HL-60/S4 treated with phorbol 12-myristate 13-acetate at 8.2 ng/mL for 4 days and 3 days (cell line): Measurements from ENCODE around the gene ACSF3.
"Not testable (repeated sequence)": the region's sequence is repeated elsewhere in the genome, so short reads cannot be mapped to it uniquely, and the experiment has no call there.

Experiments
- in situ Hi-C: fragments of 300-500 bp; cut with MboI; formaldehyde crosslinking; loops from 2 replicates; pipeline ENCODE4 v1.15.0; 2022; ENCODE audit warnings: low sequenced_read_pairs

Gene ACSF3

DNA sequence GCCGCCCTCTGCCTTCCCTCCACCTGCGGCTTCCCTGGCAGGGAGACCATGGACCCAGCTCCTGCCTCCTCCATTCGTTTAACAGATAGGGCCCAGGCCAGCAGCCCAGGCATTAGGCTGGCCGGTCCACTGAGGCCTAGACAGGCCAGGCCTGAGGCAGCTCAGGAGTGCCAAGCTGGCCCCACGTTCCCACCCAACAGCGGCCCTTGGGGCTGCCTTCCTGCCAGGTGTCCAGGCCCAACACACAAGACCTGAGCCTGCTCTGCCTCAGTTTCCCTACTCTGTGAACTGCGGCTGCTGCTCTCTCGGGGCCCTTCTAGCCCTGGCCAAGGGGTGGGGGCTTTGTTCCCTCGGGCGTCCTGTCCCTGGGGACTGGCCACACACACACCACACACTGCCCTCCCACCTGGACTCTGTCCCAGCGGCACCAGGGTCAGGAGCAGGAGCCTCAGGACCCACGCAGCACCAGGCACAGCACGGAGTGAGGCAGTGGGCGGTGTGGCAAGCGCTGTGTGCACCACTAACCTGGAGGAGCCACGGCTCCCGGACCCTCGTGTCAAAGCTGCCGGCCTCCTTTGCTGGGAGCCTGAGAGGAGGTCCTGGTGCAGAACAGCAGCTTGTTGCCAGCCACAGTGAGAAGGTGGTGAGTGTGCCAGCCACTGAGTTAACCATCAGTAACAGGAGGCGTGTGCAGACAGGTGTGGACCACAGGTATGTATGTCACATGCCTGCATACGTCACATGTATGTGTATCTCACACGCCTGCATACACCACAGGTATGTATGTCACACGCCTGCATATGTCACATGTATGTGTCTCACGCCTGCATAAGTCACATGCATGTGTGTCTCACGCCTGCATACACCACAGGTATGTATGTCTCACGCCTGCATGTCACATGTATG, 63.3 kb downstream of the ACSF3 start:
- in situ Hi-C loops = no loop called here

DNA sequence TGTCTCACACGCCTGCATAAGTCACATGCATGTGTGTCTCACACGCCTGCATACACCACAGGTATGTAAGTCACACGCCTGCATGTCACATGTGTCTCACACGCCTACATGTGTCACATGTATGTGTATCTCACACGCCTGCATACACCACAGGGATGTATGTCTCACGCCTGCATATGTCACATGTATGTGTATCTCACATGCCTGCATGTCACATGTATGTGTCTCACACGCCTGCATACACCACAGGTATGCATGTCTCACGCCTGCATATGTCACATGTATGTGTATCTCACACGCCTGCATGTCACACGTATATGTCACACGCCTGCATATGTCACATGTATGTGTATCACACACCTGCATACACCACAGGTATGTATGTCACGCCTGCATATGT, 64.1 kb downstream of the ACSF3 start:
- in situ Hi-C loops = no loop called here

DNA sequence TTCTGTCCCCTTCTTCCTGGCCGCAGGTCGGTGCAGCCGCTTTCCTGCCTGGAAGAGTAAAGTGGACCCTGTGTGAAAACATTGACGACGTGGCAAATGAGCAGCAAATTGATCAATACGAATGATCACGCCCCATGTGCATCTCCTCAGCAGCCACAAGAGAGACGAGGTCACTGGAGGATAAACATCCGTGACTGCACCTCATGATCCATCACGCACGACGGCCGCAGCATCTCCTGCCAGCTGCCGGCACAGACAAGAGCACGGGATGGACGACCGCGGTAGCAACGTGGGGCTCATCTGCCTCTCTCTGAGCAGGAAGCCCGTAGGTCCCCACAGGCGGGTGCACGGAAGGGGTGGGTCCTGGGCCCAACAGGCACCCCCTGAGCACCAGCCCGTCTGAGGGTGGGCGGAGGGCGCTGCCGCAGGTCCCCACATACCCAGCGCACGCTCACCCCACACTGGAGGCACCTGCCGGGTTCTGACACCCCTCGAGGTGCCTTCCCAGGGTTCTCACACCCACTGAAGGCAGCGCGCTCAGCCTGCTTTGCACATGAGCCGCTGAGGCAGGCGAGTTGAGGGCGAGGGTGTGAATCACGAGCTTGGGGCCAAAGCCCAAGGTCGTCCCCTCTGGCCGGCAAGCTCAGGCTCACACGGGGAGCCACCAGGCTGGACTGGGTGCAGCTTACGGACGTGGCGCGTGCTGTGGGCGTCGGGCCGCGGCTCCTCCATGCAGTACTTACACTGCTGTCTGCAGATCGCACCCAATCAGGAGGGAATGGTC, 65.6 kb downstream of the ACSF3 start:
- in situ Hi-C loops = no loop called here

DNA sequence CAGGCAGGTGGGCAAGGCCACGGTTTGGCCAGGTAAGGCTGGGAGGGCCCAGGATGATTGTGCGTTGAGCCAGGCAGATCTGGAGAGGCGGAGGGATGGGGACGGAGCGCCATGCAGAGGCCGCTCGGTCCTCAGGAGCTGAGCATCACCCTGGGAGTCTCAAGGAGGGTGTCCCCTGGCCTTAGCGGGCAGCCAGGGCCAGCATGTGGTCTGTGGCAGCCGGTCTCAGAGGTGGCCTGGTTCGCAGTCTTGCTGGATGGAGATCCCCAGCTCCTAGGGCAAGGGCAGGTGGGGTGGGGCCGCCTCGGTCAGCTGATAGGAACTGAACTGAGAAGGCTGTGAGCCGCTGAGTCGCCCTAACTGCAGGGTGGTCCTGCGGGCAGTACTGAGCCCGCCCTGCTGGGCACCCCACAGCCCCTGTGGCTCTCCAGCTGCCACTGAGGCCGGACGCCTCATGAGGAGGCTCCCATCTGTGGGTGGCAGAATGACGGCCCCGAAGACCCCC, 66.2 kb downstream of the ACSF3 start:
- in situ Hi-C loops = no loop called here

DNA sequence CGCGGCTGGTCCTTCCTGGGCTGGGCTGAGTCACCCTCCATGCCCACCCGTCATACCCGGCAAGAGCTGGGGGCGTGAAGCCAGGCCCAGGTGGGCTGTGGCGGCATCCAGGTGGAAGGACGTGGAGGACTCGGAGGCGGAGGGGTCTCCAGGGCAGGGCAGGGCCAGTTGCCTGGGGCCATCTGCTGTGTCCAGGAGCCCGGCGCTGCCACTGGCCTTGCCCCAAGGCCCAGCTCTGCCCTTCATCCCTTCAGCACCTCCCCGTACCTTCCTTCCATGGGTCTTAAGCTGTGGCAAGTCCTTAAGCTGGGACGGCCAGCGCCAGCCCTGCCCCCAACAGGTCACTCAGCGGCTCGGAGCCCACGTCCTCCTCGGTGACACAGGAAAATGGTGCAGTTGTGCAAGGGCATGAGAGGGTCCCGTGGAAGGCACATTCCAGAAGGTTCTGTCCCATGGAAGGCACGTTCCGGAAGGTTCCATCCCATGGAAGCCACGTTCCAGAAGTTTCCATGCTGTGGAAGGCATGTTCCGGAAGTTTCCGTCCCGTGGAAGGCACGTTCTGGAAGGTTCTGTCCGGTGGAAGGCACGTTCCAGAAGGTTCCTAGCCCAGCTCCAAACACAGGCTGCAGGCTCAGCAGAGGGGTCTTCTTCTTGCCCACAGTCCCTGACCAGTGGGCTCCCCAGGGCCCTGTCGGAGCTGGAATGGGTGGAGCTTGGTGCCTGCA, 67.5 kb downstream of the ACSF3 start:
- in situ Hi-C loops = no loop called here

DNA sequence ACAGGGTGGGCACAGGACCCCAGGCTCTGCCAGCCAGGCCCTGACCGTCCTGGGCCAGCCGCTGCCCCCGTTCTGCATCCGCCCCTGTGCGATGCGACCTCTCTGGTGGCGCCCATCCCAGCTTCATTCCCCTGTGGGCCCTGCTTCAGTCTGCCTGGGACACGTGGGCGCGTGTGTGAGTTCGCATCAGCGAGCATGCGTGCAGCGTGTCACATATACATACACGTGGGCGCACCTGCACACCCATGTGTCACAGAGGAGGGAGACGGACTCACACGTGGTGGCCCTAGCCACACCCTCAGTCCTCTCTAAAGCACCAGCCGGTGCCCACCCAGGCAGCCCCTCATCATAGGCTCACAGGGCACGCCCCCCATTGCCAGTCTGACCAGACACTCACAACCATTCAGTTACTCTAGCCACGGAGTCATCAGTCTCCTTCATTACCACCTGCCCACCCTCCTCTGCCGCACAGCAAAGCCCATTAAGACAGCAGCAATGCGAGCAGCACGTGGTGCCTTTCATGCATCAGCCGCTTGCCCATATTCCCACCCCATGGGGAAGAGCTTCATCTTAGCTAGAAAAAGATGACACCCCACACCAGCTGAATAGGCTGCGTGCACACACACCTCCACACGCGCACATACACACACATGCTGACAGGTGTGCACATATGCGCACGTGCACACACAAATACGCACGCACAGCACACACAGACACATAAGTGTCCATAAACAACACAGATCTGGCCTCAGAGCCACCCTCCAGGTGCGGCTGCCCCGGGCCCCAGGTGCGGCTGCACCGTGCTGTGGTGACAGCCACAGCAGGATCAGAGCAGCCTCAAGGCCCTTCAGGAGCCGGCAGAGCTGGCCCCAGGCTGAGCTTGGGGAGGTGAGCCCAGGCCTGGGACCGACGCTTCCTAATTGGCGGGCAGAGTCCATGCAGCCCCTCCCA, 68.4 kb downstream of the ACSF3 start:
- in situ Hi-C loops = no loop called here

DNA sequence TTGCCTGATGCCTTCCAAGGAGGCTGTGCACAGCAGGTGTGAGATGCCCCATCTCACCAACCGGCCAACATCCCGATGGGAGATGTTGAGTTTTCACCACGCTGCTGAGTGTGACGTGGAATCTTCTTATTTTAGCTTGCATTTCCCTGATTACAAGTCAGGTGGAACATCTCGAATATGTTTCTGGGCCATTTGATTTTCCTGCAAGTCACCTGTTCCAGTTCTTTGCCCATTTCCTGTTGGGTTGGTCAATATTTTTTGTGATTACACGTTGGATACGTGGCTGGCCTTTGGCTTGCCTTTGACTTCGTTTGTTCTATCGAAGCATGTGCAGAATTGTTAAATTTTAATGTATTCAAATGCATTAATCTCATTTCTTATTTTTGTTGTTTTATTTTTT, 69.6 kb downstream of the ACSF3 start:
- in situ Hi-C loops = no loop called here

DNA sequence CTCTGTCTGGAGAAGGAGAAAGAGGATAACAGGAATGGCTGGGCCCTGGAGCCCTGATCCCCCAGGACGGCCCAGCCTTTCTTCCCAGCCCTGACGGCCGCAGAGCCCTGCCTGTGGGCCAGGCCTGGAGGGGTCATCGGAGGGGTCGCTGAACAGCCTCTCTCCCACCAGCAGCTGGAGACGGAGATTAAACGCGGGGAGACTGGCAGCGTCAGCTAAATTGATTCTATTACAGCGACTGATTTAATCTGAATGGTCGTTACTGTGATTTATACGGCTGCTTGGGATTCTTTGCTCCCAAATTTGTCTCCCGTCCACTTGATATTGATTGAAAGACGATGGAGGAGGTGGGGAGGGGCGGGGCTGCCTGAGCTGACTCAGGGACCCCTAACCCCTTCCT, 70.8 kb downstream of the ACSF3 start:
- in situ Hi-C loops = no loop called here

DNA sequence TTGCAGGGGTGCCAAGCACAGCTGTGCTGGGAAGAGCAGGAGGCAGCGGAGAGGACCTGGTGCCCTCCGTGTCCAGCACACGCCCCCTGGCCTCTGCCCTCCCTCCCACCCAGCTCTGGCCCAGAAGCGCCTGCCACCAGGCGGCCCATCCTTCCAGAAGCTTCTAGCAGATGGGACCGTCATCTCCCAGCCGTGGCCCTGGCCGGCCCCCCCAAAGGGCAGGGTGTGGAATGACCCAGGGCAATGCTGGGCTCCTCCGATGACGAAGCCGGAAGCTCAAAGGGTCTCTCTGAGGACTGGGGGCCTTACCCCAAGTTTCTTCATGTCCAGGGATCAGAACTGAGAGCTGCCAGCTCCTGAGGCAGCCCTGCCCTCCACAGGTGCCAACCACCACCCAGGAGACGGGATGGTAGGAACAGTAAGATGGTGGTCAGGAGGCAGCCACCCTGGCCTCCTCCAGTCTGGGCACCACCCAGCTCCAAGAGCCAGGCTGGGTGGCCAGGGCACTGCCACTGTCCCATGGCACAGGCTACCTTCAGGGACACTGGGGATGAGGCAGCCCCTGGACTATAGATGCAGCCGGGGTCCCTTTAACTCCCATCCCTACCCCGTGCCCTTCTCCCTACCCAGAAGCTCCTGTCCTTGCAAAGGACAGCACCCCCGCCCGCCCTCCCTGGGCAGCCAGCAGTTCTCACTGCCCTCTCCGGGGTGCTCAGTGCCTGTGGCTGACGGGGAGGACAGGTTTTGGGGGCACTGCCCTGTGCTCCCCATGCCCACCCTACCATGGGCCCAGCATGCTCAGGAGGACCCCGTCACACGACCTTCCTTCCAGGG, 71.4 kb downstream of the ACSF3 start:
- in situ Hi-C loops = no loop called here

DNA sequence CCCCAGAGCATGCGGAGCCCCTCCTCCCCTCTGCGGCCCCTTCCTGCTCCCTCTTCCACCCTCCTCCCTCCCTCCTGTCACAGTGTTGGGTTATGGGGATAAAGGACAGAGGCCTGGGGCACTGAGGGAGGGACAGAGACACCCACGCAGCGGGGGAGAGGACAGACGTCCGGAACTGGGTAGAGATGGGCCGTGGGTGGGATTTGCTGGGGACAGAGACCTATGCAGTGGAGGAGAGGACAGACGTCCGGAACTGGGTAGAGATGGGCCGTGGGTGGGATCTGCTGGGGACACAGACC, 72.0 kb downstream of the ACSF3 start:
- in situ Hi-C loops = not testable (repeated sequence)

DNA sequence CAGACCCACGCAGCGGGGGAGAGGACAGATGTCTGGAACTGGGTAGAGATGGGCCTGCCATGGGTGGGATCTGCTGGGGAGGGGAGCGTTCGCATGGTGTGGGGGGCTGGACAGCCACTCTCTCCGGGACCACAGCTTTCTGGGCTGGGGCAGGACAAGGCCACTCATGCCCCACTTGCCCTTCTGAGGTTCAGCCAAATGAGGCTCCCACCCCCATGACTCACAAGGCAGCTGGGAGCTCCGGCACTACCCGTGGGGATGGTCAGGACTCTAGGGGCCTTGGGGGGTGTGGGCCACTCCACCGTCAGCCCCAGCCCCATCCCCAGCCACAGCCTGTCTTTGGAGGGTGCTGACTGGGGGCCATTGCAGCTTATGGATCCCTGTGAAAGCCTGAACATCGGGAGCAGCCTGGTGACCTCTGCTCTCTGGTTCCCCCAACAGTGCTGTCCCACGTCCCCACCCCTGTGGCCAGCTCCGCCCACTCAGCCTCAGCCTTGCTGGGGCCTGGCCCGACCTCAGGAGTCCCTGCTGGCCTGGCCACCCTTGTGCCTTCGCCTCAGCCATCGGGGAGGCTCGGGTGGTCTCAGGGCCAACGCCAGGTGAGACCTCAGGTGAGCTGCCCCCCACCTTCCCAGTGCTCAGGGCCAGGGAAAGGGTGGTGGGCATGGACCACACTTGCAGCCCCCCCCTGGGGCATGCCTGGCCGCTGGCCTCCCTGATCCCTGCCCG, 73.2 kb downstream of the ACSF3 start:
- in situ Hi-C loops = no loop called here

DNA sequence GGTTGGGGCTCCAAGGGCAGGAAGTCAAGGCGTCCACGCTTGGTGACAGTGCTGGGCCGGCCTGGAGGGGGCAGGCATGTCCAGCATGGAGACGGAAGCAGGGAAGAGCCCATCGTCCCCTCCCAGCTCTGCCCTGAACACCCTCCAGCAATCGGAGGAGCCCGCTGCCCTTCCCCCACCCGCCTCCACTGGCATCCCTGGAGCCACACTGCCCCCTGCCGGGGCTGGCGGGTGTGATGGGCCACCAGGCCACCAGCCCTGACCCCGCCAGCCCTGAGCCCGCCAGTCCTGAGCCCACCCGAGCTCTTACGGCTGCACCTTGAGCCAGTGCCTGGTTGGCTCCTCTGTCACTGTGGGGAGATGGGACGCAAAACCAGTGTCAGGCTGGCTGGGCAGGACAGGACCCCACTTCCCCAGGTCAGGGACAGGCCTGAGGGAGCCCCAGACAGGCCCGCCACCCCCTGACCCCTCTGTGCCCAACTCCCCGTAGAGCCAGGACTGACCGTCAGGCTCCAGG, 73.8 kb downstream of the ACSF3 start:
- in situ Hi-C loops = no loop called here

DNA sequence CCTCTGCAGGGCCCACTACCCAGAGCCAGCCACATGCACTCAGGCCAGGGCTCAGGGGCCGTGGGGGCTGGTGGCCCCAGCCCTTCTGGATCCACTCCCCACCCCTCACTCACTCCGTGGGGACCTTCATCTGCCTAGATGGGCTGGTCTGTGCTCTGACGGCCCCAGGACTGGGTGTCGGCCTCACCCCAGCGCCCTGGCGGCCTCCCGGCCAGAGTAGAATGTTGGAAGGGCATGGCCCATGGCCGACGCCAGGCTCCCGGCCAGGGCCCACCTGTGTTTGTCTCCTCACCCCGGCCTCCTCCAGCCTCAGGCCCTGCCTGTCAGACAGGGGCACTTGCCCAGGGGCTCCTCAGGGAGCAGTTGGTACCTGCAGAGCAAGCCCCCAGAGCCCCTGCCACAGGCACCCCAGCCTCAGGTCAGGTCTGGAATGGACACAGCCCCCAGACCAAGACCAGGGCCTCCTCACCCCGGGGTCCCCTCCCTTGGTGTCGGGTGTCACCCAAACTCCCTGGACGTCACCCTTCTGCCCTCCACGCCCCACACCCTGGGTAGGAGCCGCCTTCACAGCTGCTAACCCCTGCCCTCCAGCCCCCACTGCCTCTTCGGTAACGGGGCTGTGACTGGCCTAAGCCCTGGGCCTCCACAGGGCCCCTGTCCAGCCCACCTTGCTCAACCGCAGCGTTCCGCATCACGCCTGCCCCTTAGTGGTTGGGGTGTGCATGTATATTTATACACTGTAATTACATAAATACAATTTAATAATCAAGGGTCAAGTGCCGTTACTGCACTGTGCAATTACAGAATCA, 74.9 kb downstream of the ACSF3 start:
- in situ Hi-C loops = no loop called here

DNA sequence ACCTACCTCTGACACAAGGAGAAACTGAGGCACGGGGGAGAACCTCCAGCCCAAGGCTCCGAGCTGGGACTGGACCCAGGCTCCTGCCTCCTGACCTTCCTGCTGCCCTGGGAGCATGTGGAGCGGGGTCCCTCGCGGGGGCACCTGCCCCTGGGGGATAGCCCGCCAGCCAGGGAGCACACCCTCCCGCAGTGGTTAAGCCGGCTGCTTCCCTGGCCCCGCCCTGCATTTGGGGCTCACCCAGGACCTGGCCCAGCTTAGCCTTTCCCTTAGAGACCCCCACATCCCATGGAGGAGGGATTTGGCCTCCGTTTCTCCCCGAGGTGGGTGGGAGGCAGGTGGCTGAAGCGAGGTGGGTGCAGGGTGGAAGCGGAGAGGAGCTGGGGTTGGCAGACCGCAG, 76.1 kb downstream of the ACSF3 start:
- in situ Hi-C loops = no loop called here

DNA sequence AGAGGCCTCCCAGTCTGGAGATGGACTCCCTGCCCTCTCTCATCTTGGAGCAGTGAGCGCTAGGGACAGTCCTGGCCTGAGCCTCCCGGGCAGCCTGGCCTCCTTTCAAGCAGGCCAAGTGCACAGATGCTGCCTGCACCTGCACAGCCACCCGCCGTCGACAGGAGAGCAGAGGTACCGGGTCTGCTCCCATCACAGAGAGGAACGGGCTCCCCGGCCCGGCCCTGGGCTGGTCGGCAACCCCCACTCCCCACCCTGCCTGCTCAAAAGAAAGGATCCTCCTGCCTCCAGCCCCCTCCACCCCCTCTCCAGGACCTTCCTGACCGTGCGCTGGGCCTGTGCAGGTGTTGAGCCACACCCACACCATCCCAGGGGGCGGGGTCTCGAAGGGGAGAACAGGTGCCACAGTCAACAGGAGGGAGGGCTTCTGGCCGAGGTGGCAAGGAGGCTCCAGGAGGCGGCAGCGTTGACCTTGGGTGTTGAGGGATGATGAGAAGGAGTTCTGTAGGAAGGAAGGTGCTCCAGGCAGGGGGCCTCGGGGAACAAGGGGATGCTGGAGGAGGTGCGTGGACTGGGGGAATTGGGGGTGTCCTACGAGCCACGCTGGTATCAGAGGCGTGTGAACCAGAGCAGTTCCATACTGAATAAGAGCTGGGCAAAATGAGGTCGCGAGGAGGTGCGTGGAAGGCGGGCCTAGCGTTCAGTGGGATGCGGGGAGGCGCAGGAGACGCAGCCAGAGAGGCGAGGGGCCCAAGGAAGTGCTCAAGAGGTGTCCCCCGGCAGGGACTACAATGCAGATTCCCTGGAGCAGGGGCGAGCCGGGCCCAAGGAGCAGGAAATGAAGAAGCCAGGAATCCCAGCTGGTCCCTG, 76.9 kb downstream of the ACSF3 start:
- in situ Hi-C loops = no loop called here

DNA sequence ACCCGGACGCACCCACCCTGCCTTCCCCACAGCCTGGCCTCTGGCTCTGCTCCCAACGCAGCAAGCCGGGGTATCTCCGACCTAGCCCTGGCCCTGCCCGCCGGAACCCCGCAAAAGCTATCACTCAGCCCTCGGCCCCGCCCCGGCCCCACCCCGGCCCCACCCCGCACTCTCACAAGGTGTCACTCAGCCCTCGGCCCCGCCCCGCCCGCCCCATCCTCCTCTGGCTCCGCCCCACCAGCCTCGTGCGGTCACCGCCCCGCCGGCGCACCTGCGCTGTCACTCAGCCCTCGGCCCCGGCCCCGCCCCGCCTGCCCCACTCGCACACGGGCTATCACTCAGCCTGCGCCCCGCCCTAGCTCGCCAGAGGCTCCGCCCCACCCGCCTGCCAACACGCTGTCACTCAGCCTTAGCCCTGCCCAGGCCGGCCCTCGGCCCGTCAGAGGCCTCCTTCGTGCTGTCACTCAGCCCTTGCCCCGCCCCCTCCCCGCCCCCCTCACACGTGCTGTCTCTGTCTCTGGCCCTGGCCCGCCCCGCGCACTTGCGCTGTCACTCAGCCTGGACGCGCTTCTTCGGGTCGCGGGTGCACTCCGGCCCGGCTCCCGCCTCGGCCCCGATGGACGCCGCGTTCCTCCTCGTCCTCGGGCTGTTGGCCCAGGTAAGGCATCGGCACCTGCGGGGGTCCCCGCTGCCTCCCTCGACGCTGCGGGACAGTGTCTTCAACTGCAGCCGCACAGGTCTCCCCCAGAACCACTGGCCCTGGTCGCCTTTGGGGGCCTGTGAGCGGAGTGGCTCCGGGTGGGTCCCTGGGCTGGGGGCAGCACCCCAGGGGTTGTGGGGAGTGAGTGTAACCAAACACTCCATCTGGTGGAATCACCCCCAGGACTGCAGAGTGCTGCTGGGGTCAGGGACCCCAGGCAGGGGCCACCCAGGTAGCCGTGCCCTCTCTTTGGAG, 77.8 kb downstream of the ACSF3 start, which contains the start of gene CDH15:
Gene CDH15, plus strand, starts transcription at position 533 of the 955 bp plus-strand sequence. Its CDS starts 84 bp downstream, at position 617.
- in situ Hi-C loops = no loop called here
